Breast epithelium (tissue), 4 donors: ENCODE data around the gene HSP90B1. TPM values are rescaled to one million over a fixed set of nuclear protein-coding genes. Genes with fewer than 3 reads are reported as not detected.

Experiments
- DNase-seq, 2 donors: peaks; one replicate each; pipeline ENCODE4 v3.0.0-alpha.2; 2019; ENCODE audit warnings: low spot score in 2 of 2
- H3K27ac ChIP-seq, 2 donors: fragments of 200-600 bp; sonication (generic) in 1 of 2; one replicate each; pipeline ENCODE4 v1.5.1; 2016 to 2019; ENCODE audit warnings: mild to moderate bottlenecking in 1 of 2
- H3K27me3 ChIP-seq, 2 donors: fragments of 200-600 bp; sonication (generic) in 1 of 2; one replicate each; pipeline versions ENCODE4 v1.5.1 to v1.6.0; 2017 to 2019; ENCODE audit warnings: control low read depth in 1 of 2, mild to moderate bottlenecking in 1 of 2
- H3K36me3 ChIP-seq: fragments of 200-600 bp; one replicate; pipeline ENCODE4 v1.5.1; 2019
- H3K4me1 ChIP-seq, 2 donors: fragments of 200-600 bp; sonication (generic); one replicate each; pipeline ENCODE4 v1.5.1; 2016 to 2019; ENCODE audit warnings: control low read depth in 1 of 2
- H3K4me3 ChIP-seq, 3 donors: fragments of 200-600 bp; sonication (generic); 1 replicate in 2 of 3; 2 replicates in 1 of 3; pipeline ENCODE4 v1.5.1; 2016 to 2019; ENCODE audit warnings: mild to moderate bottlenecking in 3 of 3, moderate library complexity in 2 of 3
- H3K9me3 ChIP-seq, 2 donors: fragments of 200-600 bp; sonication (generic) in 1 of 2; one replicate each; pipeline ENCODE4 v1.5.1; 2016 to 2019; ENCODE audit warnings: control low read depth in 1 of 2
- CTCF ChIP-seq, 3 donors: fragments of 450-650 bp; IDR thresholded peaks; one replicate each; pipeline ENCODE4 v1.5.1; 2016 to 2017; ENCODE audit warnings: antibody characterized with exemption in 3 of 3, mild to moderate bottlenecking in 3 of 3, moderate library complexity in 3 of 3
- POLR2A ChIP-seq: fragments of 450-650 bp; IDR thresholded peaks from one replicate; pipeline ENCODE4 v1.6.1; 2016; ENCODE audit warnings: antibody characterized with exemption, mild to moderate bottlenecking, moderate library complexity
- POLR2AphosphoS5 ChIP-seq, 3 donors: sonication (generic); formaldehyde crosslinking; IDR thresholded peaks; one replicate each; pipeline ENCODE4 v1.6.1; 2017; ENCODE audit warnings: antibody characterized with exemption in 3 of 3
- intact Hi-C: fragments of 100-400 bp; cut with DNase I; formaldehyde crosslinking; loops from one replicate; pipeline ENCODE4 v1.15.1; 2023; ENCODE audit warnings: low total_unique reads
- total RNA-seq, 3 donors: library from RNA; depleted of rRNA; stranded (reverse); fragments of >200 nt; gene quantifications; one replicate each; pipeline ENCODE4 v1.1.0, GENCODE V29; 2016

The HSP90B1 gene
- total RNA-seq, 3 donors from 2014 or later: 341 to 456 (median 362) TPM

GRCh38 chr12:103886195-103886797 lies 43.9 kb upstream of the HSP90B1 start:
- no peak for TF ChIP-seq POLR2A
- TF ChIP-seq CTCF (IDR thresholded peaks at IDR 0.05): no peak
- no peak for TF ChIP-seq POLR2AphosphoS5 (IDR thresholded peaks at IDR 0.05)
- no peak for DNase-seq
- H3K9me3 ChIP-seq: no peaks in the 10 kb centered on the region
- H3K27ac ChIP-seq: no peak overlapping the region
- intact Hi-C loops: no loop called here
- no peaks in the 10 kb centered on the region for H3K27me3 ChIP-seq
- H3K4me3 ChIP-seq: no peak overlapping the region
- H3K36me3 ChIP-seq: no peaks in the 10 kb centered on the region
- no peaks in the 10 kb centered on the region for H3K4me1 ChIP-seq

GRCh38 chr12:103887738-103888137 lies 42.5 kb upstream of the HSP90B1 start:
- Histone ChIP-seq H3K4me3 (no peak overlapping the region), H3K27ac (no peak overlapping the region), H3K36me3 (no peaks in the 10 kb centered on the region), H3K27me3 (no peaks in the 10 kb centered on the region), H3K9me3 (no peaks in the 10 kb centered on the region), H3K4me1 (no peaks in the 10 kb centered on the region)
- intact Hi-C loops: no loop called here
- no peak for DNase-seq
- TF ChIP-seq POLR2AphosphoS5 (IDR thresholded peaks at IDR 0.05): no peak
- no peak for TF ChIP-seq CTCF (IDR thresholded peaks at IDR 0.05)
- no peak for TF ChIP-seq POLR2A

- Histone ChIP-seq H3K4me1 (no peaks in the 10 kb centered on the region), H3K27ac (no peak overlapping the region), H3K27me3 (no peaks in the 10 kb centered on the region), H3K9me3 (no peaks in the 10 kb centered on the region), H3K4me3 (no peak overlapping the region), H3K36me3 (no peaks in the 10 kb centered on the region)
- TF ChIP-seq CTCF (IDR thresholded peaks at IDR 0.05) (no peak), POLR2AphosphoS5 (IDR thresholded peaks at IDR 0.05) (no peak), POLR2A (no peak)
- DNase-seq: no peak
- intact Hi-C loops: no loop called here
These were observed 32.9 kb upstream of the HSP90B1 start for GRCh38 chr12:103897316-103897715.

GRCh38 chr12:103901518-103902173 lies 28.6 kb upstream of the HSP90B1 start:
- no peak overlapping the region for H3K4me3 ChIP-seq
- TF ChIP-seq POLR2AphosphoS5 (IDR thresholded peaks at IDR 0.05) (no peak), CTCF (IDR thresholded peaks at IDR 0.05) (no peak), POLR2A (no peak)
- no peak overlapping the region for H3K27ac ChIP-seq
- intact Hi-C loops: no loop called here
- H3K36me3 ChIP-seq: no peaks in the 10 kb centered on the region
- no peak for DNase-seq
- H3K9me3 ChIP-seq: no peaks in the 10 kb centered on the region
- no peaks in the 10 kb centered on the region for H3K4me1 ChIP-seq
- H3K27me3 ChIP-seq: no peaks in the 10 kb centered on the region

- Histone ChIP-seq H3K9me3 (no peaks in the 10 kb centered on the region), H3K27ac (no peak overlapping the region), H3K4me3 (no peak overlapping the region), H3K36me3 (no peaks in the 10 kb centered on the region), H3K27me3 (no peaks in the 10 kb centered on the region), H3K4me1 (no peaks in the 10 kb centered on the region)
- TF ChIP-seq POLR2A (no peak), CTCF (IDR thresholded peaks at IDR 0.05) (no peak), POLR2AphosphoS5 (IDR thresholded peaks at IDR 0.05) (no peak)
- intact Hi-C loops: no loop called here
- DNase-seq: no peak
These were observed 26.2 kb upstream of the HSP90B1 start for GRCh38 chr12:103903993-103904392.
